ENCODE measurements around the gene CLDN10. TPM values are rescaled to one million over a fixed set of nuclear protein-coding genes. Genes with fewer than 3 reads are reported as not detected.

The CLDN10 gene
- polyA plus RNA-seq (2013), result 22.3 TPM

GRCh38 chr13:95552539-95553441 lies at the start of gene CLDN10:
TSS of gene CLDN10 (plus strand) at chr13:95552720. CDS start at chr13:95552754, 34 bp downstream.
- Histone ChIP-seq H3K4me1 (ENCODE audit: control extremely low read depth in 1 of 4, control insufficient read depth in 4 of 4, insufficient read depth in 4 of 4, low read length in 3 of 4) (peaks cover 8 to 29% (median 22%) of the 10 kb centered on the region in 4 experiments), H3K9me3 (ENCODE audit: control extremely low read depth in 1 of 5, control insufficient read depth in 4 of 5, insufficient read depth in 2 of 5, low read depth in 1 of 5, low read length in 4 of 5) (no peaks in the 10 kb centered on the region), H3K27ac (ENCODE audit: insufficient read depth in 1 of 2, low read depth in 1 of 2, low read length in 2 of 2, poor library complexity in 1 of 2, severe bottlenecking in 2 of 2) (peak within 1 kb of the TSS in 1 of 2 experiments; percentile 45), H3K27me3 (replicated peaks in 2 of 5; ENCODE audit: control insufficient read depth in 4 of 5, insufficient read depth in 5 of 5, low read length in 4 of 5) (peaks cover 0 to 34% (median 0%) of the 10 kb centered on the region in 5 experiments), H3K36me3 (ENCODE audit: control insufficient read depth in 4 of 4, insufficient read depth in 4 of 4, low read length in 3 of 4) (no peaks in the 10 kb centered on the region), H3K4me3 (ENCODE audit: control insufficient read depth in 1 of 7, extremely low read depth in 1 of 7, insufficient read depth in 4 of 7, low read depth in 2 of 7, low read length in 6 of 7) (peak within 1 kb of the TSS; percentile 71 to 89 (median 81))
- ChIA-PET POLR2A (no interaction called here), CTCF (interaction anchor here (0.6 to 2.3 kb wide), 14 partner anchors 8 to 311 kb away, joined by 3 to 19 read pairs (median 4); no protein-coding TSS in a partner anchor)
- WGBS (ENCODE audit: insufficient coverage), result under 1% methylated on average over 47 of the region's 70 CpGs
- DNase-seq, result peak; percentile 72 to 89 (median 83)

GRCh38 chr13:95503662-95504061 lies 48.9 kb upstream of the CLDN10 start:
- CTCF ChIA-PET, result interaction anchor here (1.0 to 1.1 kb wide), 2 partner anchors 10 to 45 kb away, joined by 3 read pairs; no protein-coding TSS in a partner anchor
- WGBS (ENCODE audit: insufficient coverage), result no CpG with 5 or more reads among the region's 1 CpG

DNA sequence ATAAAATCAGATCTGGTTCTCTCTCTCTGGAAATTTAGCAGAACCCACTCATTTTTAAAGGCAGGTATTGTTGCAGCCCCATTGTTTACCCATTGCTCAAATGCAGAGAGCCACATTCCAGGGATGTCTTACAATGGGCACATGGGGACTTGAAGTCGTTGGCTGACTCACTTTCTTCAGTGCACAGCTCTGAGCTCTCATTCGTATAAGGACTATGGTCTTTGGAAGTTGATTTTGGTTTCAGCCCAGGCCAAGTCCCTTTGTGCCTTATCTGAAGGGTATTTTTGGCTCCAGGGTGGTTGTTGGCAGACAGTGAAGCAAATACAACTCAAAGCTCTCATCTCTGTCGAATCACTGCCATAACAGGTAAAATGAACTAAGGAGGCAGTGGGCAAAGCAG lies 47.3 kb upstream of the CLDN10 start:
- no peak overlapping the region for H3K4me3 ChIP-seq (ENCODE audit: control insufficient read depth in 1 of 7, extremely low read depth in 1 of 7, insufficient read depth in 4 of 7, low read depth in 2 of 7, low read length in 6 of 7)
- WGBS (ENCODE audit: insufficient coverage), result 100% methylated on average over 2 of the region's 3 CpGs
- ChIA-PET CTCF (interaction anchor here (1.4 kb wide), 1 partner anchor 32 kb away, joined by 4 read pairs; no protein-coding TSS in a partner anchor), POLR2A (no interaction called here)
- H3K27me3 ChIP-seq (replicated peaks in 2 of 5; ENCODE audit: control insufficient read depth in 4 of 5, insufficient read depth in 5 of 5, low read length in 4 of 5), result no peaks in the 10 kb centered on the region
- H3K4me1 ChIP-seq (ENCODE audit: control extremely low read depth in 1 of 4, control insufficient read depth in 4 of 4, insufficient read depth in 4 of 4, low read length in 3 of 4), result peaks cover 0 to 18% (median 0%) of the 10 kb centered on the region in 4 experiments
- H3K36me3 ChIP-seq (ENCODE audit: control insufficient read depth in 4 of 4, insufficient read depth in 4 of 4, low read length in 3 of 4), result no peaks in the 10 kb centered on the region
- peaks cover 0 to 12% (median 2%) of the 10 kb centered on the region in 5 experiments for H3K9me3 ChIP-seq (ENCODE audit: control extremely low read depth in 1 of 5, control insufficient read depth in 4 of 5, insufficient read depth in 2 of 5, low read depth in 1 of 5, low read length in 4 of 5)
- H3K27ac ChIP-seq (ENCODE audit: insufficient read depth in 1 of 2, low read depth in 1 of 2, low read length in 2 of 2, poor library complexity in 1 of 2, severe bottlenecking in 2 of 2), result no peak overlapping the region
- no peak for DNase-seq

More at GRCh38 chr13:95503662-95504061, 48.9 kb upstream of the CLDN10 start:
- POLR2A ChIA-PET, result no interaction called here
- Histone ChIP-seq H3K4me3 (ENCODE audit: control insufficient read depth in 1 of 7, extremely low read depth in 1 of 7, insufficient read depth in 4 of 7, low read depth in 2 of 7, low read length in 6 of 7) (no peak overlapping the region), H3K36me3 (ENCODE audit: control insufficient read depth in 4 of 4, insufficient read depth in 4 of 4, low read length in 3 of 4) (no peaks in the 10 kb centered on the region), H3K9me3 (ENCODE audit: control extremely low read depth in 1 of 5, control insufficient read depth in 4 of 5, insufficient read depth in 2 of 5, low read depth in 1 of 5, low read length in 4 of 5) (peaks cover 0 to 13% (median 2%) of the 10 kb centered on the region in 5 experiments), H3K27ac (ENCODE audit: insufficient read depth in 1 of 2, low read depth in 1 of 2, low read length in 2 of 2, poor library complexity in 1 of 2, severe bottlenecking in 2 of 2) (no peak overlapping the region), H3K4me1 (ENCODE audit: control extremely low read depth in 1 of 4, control insufficient read depth in 4 of 4, insufficient read depth in 4 of 4, low read length in 3 of 4) (peaks cover 0 to 10% (median 0%) of the 10 kb centered on the region in 4 experiments), H3K27me3 (replicated peaks in 2 of 5; ENCODE audit: control insufficient read depth in 4 of 5, insufficient read depth in 5 of 5, low read length in 4 of 5) (no peaks in the 10 kb centered on the region)
- no peak for DNase-seq

GRCh38 chr13:95505986-95506385 lies 46.5 kb upstream of the CLDN10 start:
- POLR2A ChIA-PET, result no interaction called here
- CTCF ChIA-PET, result interaction anchor here (1.4 kb wide), 1 partner anchor 31 kb away, joined by 4 read pairs; no protein-coding TSS in a partner anchor
- Histone ChIP-seq H3K27me3 (replicated peaks in 2 of 5; ENCODE audit: control insufficient read depth in 4 of 5, insufficient read depth in 5 of 5, low read length in 4 of 5) (no peaks in the 10 kb centered on the region), H3K27ac (ENCODE audit: insufficient read depth in 1 of 2, low read depth in 1 of 2, low read length in 2 of 2, poor library complexity in 1 of 2, severe bottlenecking in 2 of 2) (no peak overlapping the region), H3K9me3 (ENCODE audit: control extremely low read depth in 1 of 5, control insufficient read depth in 4 of 5, insufficient read depth in 2 of 5, low read depth in 1 of 5, low read length in 4 of 5) (peaks cover 0 to 10% (median 2%) of the 10 kb centered on the region in 5 experiments), H3K4me3 (ENCODE audit: control insufficient read depth in 1 of 7, extremely low read depth in 1 of 7, insufficient read depth in 4 of 7, low read depth in 2 of 7, low read length in 6 of 7) (no peak overlapping the region), H3K4me1 (ENCODE audit: control extremely low read depth in 1 of 4, control insufficient read depth in 4 of 4, insufficient read depth in 4 of 4, low read length in 3 of 4) (peaks cover 0 to 18% (median 0%) of the 10 kb centered on the region in 4 experiments), H3K36me3 (ENCODE audit: control insufficient read depth in 4 of 4, insufficient read depth in 4 of 4, low read length in 3 of 4) (no peaks in the 10 kb centered on the region)
- no peak for DNase-seq
- 92% methylated on average over 2 of the region's 4 CpGs for WGBS (ENCODE audit: insufficient coverage)

- WGBS (ENCODE audit: insufficient coverage), result 67% methylated on average over 1 of the region's 1 CpG
- POLR2A ChIA-PET, result no interaction called here
Measured at GRCh38 chr13:95507991-95508390, 44.5 kb upstream of the CLDN10 start.

GRCh38 chr13:95508996-95509395 lies 43.5 kb upstream of the CLDN10 start:
- ChIA-PET POLR2A (no interaction called here), CTCF (interaction anchor here (0.9 to 1.5 kb wide), 5 partner anchors 10 to 31 kb away, joined by 3 to 6 read pairs (median 3); no protein-coding TSS in a partner anchor)
- no peak for DNase-seq
- Histone ChIP-seq H3K4me3 (ENCODE audit: control insufficient read depth in 1 of 7, extremely low read depth in 1 of 7, insufficient read depth in 4 of 7, low read depth in 2 of 7, low read length in 6 of 7) (no peak overlapping the region), H3K36me3 (ENCODE audit: control insufficient read depth in 4 of 4, insufficient read depth in 4 of 4, low read length in 3 of 4) (no peaks in the 10 kb centered on the region), H3K4me1 (ENCODE audit: control extremely low read depth in 1 of 4, control insufficient read depth in 4 of 4, insufficient read depth in 4 of 4, low read length in 3 of 4) (peaks cover 0 to 18% (median 0%) of the 10 kb centered on the region in 4 experiments), H3K27me3 (replicated peaks in 2 of 5; ENCODE audit: control insufficient read depth in 4 of 5, insufficient read depth in 5 of 5, low read length in 4 of 5) (no peaks in the 10 kb centered on the region), H3K9me3 (ENCODE audit: control extremely low read depth in 1 of 5, control insufficient read depth in 4 of 5, insufficient read depth in 2 of 5, low read depth in 1 of 5, low read length in 4 of 5) (no peaks in the 10 kb centered on the region), H3K27ac (ENCODE audit: insufficient read depth in 1 of 2, low read depth in 1 of 2, low read length in 2 of 2, poor library complexity in 1 of 2, severe bottlenecking in 2 of 2) (no peak overlapping the region)

More at GRCh38 chr13:95507991-95508390, 44.5 kb upstream of the CLDN10 start:
- no peak for DNase-seq
- CTCF ChIA-PET, result interaction anchor here (1.3 to 1.4 kb wide), 2 partner anchors 11 kb away, joined by 4 to 6 read pairs; no protein-coding TSS in a partner anchor
- Histone ChIP-seq H3K27ac (ENCODE audit: insufficient read depth in 1 of 2, low read depth in 1 of 2, low read length in 2 of 2, poor library complexity in 1 of 2, severe bottlenecking in 2 of 2) (no peak overlapping the region), H3K4me3 (ENCODE audit: control insufficient read depth in 1 of 7, extremely low read depth in 1 of 7, insufficient read depth in 4 of 7, low read depth in 2 of 7, low read length in 6 of 7) (no peak overlapping the region), H3K9me3 (ENCODE audit: control extremely low read depth in 1 of 5, control insufficient read depth in 4 of 5, insufficient read depth in 2 of 5, low read depth in 1 of 5, low read length in 4 of 5) (no peaks in the 10 kb centered on the region), H3K4me1 (ENCODE audit: control extremely low read depth in 1 of 4, control insufficient read depth in 4 of 4, insufficient read depth in 4 of 4, low read length in 3 of 4) (peaks cover 0 to 18% (median 0%) of the 10 kb centered on the region in 4 experiments), H3K27me3 (replicated peaks in 2 of 5; ENCODE audit: control insufficient read depth in 4 of 5, insufficient read depth in 5 of 5, low read length in 4 of 5) (no peaks in the 10 kb centered on the region), H3K36me3 (ENCODE audit: control insufficient read depth in 4 of 4, insufficient read depth in 4 of 4, low read length in 3 of 4) (no peaks in the 10 kb centered on the region)

Measured in common myeloid progenitor, CD34-positive (primary cell).